Colonic mucosa (tissue), 4 donors: ENCODE data around the gene ADGRB2. TPM values are rescaled to one million over a fixed set of nuclear protein-coding genes. Genes with fewer than 3 reads are reported as not detected.
A peak's percentile ranks its signal among the peaks of the same experiment; 100 is the strongest.

Source experiments
- DNase-seq: peaks from one replicate; pipeline ENCODE4 v3.0.0-alpha.2; 2020
- H3K27ac ChIP-seq: fragments of 200-600 bp; one replicate; pipeline ENCODE4 v1.8.0; 2021
- H3K27me3 ChIP-seq: fragments of 200-600 bp; one replicate; pipeline ENCODE4 v1.8.0; 2021
- H3K36me3 ChIP-seq: fragments of 200-600 bp; one replicate; pipeline ENCODE4 v1.8.0; 2021
- H3K4me1 ChIP-seq: fragments of 200-600 bp; one replicate; pipeline ENCODE4 v1.8.0; 2021; ENCODE audit warnings: mild to moderate bottlenecking
- H3K4me3 ChIP-seq: fragments of 200-600 bp; one replicate; pipeline ENCODE4 v1.8.0; 2021
- H3K9ac ChIP-seq, 2 donors: one replicate each; pipeline ENCODE4 v1.7.0; 2013; ENCODE audit warnings: control low read depth in 2 of 2, low read depth in 2 of 2, low read length in 2 of 2
- H3K9me3 ChIP-seq: fragments of 200-600 bp; one replicate; pipeline ENCODE4 v1.8.0; 2021
- intact Hi-C: fragments of 100-400 bp; cut with DNase I; formaldehyde crosslinking; loops from one replicate; pipeline ENCODE4 v1.14.1; 2022
- total RNA-seq, 2 donors: library from RNA; stranded (reverse); fragmentation: NEBNext Ultra II Directional in 1 of 2; extraction: Animal tissue kit (Norgen Biotek cat#: 25700) in 1 of 2; gene quantifications; one replicate each; pipeline ENCODE4 v1.2.1, GENCODE V29; 2021
- TF ChIP-seq, protein P1 (sequence below): fragments of 200-600 bp; IDR thresholded peaks from one replicate; pipeline ENCODE4 v1.8.0; 2022; ENCODE audit warnings: antibody characterized with exemption, mild to moderate bottlenecking
- donor health status: healthy.
- donor health status: DM: no; HTN: no; CAD: no.
- donor health status: DM: no; HTN: no; CAD: no.

The ADGRB2 gene
- total RNA-seq, 2 donors from 2014 or later: 0.59 to 1.6 TPM

DNA sequence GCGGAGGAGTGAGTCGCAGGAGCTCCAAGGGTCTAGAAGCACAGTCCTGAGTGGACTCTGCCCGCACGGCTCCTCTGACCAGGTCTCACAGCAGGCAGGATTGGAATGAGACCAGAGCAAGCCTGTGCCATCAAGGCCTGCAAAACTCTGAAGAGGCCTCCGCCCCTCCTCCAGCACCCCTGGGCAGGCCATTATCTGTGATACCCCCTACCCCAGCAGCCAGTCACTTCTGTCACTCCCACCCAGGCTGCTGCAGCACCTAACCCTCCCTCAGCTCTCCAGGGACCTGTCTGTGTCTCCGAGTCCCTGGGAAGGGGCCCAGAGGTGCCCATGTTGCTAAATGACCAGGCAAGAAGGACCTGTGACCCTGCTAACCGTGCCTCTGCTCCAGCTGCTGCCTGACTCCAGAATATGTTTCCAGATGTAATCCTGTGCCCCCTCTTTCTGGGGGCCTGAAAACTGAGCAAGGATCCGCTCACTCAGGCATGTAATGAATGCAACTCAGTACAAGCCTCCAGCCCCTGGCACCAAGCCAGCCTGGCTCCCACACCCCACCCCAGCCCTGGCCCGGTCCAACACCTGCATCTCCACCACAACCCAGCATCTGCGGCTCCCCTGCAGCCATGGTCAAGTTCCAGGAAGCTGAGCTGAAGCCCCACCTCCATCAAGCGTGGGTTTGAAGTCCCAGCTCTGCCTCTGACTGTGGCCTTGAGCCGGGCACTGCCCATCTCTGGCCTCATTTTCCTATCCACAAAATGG is 38.2 kb downstream of the ADGRB2 start:
- no peak for DNase-seq
- intact Hi-C loops: no loop called here
- no peak overlapping the region for H3K4me3 ChIP-seq
- TF ChIP-seq, protein P1, sequence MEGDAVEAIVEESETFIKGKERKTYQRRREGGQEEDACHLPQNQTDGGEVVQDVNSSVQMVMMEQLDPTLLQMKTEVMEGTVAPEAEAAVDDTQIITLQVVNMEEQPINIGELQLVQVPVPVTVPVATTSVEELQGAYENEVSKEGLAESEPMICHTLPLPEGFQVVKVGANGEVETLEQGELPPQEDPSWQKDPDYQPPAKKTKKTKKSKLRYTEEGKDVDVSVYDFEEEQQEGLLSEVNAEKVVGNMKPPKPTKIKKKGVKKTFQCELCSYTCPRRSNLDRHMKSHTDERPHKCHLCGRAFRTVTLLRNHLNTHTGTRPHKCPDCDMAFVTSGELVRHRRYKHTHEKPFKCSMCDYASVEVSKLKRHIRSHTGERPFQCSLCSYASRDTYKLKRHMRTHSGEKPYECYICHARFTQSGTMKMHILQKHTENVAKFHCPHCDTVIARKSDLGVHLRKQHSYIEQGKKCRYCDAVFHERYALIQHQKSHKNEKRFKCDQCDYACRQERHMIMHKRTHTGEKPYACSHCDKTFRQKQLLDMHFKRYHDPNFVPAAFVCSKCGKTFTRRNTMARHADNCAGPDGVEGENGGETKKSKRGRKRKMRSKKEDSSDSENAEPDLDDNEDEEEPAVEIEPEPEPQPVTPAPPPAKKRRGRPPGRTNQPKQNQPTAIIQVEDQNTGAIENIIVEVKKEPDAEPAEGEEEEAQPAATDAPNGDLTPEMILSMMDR: no peak
- H3K4me1 ChIP-seq: no peaks in the 10 kb centered on the region
- no peaks in the 10 kb centered on the region for H3K27me3 ChIP-seq
- H3K36me3 ChIP-seq: no peaks in the 10 kb centered on the region
- H3K27ac ChIP-seq: no peak overlapping the region
- H3K9me3 ChIP-seq: no peaks in the 10 kb centered on the region
- H3K9ac ChIP-seq: no peak overlapping the region

- H3K36me3 ChIP-seq: no peaks in the 10 kb centered on the region
- H3K4me3 ChIP-seq: no peak overlapping the region
- no peaks in the 10 kb centered on the region for H3K4me1 ChIP-seq
- no peak overlapping the region for H3K27ac ChIP-seq
- no peak overlapping the region for H3K9ac ChIP-seq
- no peaks in the 10 kb centered on the region for H3K27me3 ChIP-seq
- no peaks in the 10 kb centered on the region for H3K9me3 ChIP-seq
- TF ChIP-seq, protein P1: no peak
- intact Hi-C loops: no loop called here
- DNase-seq: no peak
Observed at GRCh38 chr1:31725134-31725533, 39.0 kb downstream of the ADGRB2 start.

DNA sequence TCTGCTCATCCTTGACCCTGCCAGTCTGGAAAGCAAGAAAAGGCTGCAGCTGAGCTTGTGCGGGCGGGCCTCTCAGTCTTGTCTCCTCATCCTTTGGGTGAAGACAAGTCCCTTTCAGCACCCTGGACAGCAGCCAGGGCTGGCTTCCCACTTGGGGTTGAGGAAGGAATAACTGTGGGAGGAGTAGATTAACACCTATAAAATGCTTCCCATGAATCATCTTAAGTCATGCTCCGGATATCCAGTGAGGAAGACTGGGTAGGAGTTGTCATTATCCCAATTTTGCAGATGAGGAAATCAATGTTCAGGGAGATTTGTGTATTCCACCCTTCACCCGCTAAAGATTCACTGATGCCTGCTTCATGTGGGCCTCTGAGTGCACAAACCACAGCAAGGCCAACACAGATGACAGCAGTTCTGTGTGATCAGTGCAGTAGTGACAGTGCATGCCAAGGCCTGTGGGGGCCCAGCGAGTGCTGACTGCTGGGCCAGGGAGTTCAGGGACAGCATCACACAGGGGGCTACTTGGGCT is 40.2 kb downstream of the ADGRB2 start:
- no peaks in the 10 kb centered on the region for H3K27me3 ChIP-seq
- DNase-seq: peak; percentile 80
- H3K36me3 ChIP-seq: no peaks in the 10 kb centered on the region
- intact Hi-C loops: no loop called here
- H3K9me3 ChIP-seq: no peaks in the 10 kb centered on the region
- no peak overlapping the region for H3K4me3 ChIP-seq
- no peak overlapping the region for H3K9ac ChIP-seq
- no peaks in the 10 kb centered on the region for H3K4me1 ChIP-seq
- TF ChIP-seq, protein P1: no peak
- H3K27ac ChIP-seq: no peak overlapping the region

- H3K4me3 ChIP-seq: no peak overlapping the region
- H3K9me3 ChIP-seq: no peaks in the 10 kb centered on the region
- intact Hi-C loops: loop anchor here (10.0 kb wide), 1 partner anchor 66 kb away; no protein-coding TSS in a partner anchor
- no peak for DNase-seq
- H3K27ac ChIP-seq: no peak overlapping the region
- no peaks in the 10 kb centered on the region for H3K36me3 ChIP-seq
- H3K9ac ChIP-seq: no peak overlapping the region
- H3K4me1 ChIP-seq: peaks cover 11% of the 10 kb centered on the region
- TF ChIP-seq, protein P1: no peak
- no peaks in the 10 kb centered on the region for H3K27me3 ChIP-seq
Observed at GRCh38 chr1:31718327-31718897, 45.7 kb downstream of the ADGRB2 start.

DNA sequence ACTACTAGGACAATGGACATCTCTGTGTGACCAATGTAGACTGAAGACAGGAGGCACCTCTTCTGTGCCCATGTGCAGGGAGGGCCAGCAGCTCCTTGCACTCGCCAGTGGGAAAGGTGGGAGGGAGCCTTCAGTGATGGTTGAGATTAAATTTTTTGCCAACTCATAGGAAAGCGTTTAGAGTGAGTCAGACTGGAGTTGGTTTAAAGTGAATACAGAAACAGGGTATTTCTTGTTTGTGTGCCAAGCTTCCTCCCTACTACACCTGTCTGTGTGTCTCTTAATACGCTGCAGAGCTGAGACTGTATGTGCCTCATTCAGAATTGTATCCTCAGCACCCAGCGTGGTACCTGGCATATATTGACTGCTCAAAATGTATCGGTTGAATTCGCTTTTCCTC is 46.8 kb downstream of the ADGRB2 start:
- DNase-seq: no peak
- Histone ChIP-seq H3K27me3 (no peaks in the 10 kb centered on the region), H3K36me3 (no peaks in the 10 kb centered on the region), H3K27ac (no peak overlapping the region), H3K4me1 (peaks cover 11% of the 10 kb centered on the region), H3K4me3 (no peak overlapping the region), H3K9me3 (no peaks in the 10 kb centered on the region), H3K9ac (no peak overlapping the region)
- intact Hi-C loops: loop anchor here (10.0 kb wide), 1 partner anchor 67 kb away; no protein-coding TSS in a partner anchor
- TF ChIP-seq, protein P1: no peak
